GM12878 (cell line): ENCODE data around the gene CAMK2G. TPM values are rescaled to one million over a fixed set of nuclear protein-coding genes. Genes with fewer than 3 reads are reported as not detected.

ENCODE experiments used
- BHLHE40 ChIP-seq, 2 experiments: fragments of 450-650 bp in 1 of 2; IDR thresholded peaks; 2 replicates each; pipeline ENCODE4 v1.6.1; 2011 to 2017; ENCODE audit warnings: low read depth in 2 of 2, borderline replicate concordance in 1 of 2, improper control_type of control experiment in 1 of 2, low read length in 1 of 2, mild to moderate bottlenecking in 1 of 2
- CEBPB ChIP-seq, 2 experiments: fragments of 150-350 bp in 1 of 2; IDR thresholded peaks; 2 replicates each; pipeline ENCODE4 v1.6.1; 2012 to 2014; ENCODE audit warnings: low read depth in 2 of 2, low read length in 2 of 2, borderline replicate concordance in 1 of 2, inconsistent platforms in 1 of 2
- CHD1 ChIP-seq: IDR thresholded peaks from 2 replicates; pipeline ENCODE4 v1.6.1; 2012; ENCODE audit warnings: low read depth, low read length, improper control_type of control experiment
- GABPA ChIP-seq: IDR thresholded peaks from 2 replicates; pipeline ENCODE4 v1.6.1; 2014; ENCODE audit warnings: antibody characterized with exemption, low read depth, mild to moderate bottlenecking, inconsistent platforms
- HDAC6 ChIP-seq: fragments of 200-600 bp; sonication (generic); IDR thresholded peaks from one replicate; pipeline ENCODE4 v1.8.0; 2017; ENCODE audit warnings: antibody characterized with exemption; ENCODE audit not compliant: unreplicated experiment
- KAT2A ChIP-seq: conservative IDR thresholded peaks from 2 replicates; pipeline ENCODE4 v1.6.1; 2011; ENCODE audit warnings: low read depth, low read length; ENCODE audit not compliant: control insufficient read depth
- KDM1A ChIP-seq: fragments of 200-600 bp; sonication (generic); IDR thresholded peaks from 2 replicates; pipeline ENCODE4 v1.6.1; 2016; ENCODE audit warnings: borderline replicate concordance
- KLF5 ChIP-seq: fragments of 450-650 bp; IDR thresholded peaks from 2 replicates; pipeline ENCODE4 v1.6.1; 2014; ENCODE audit warnings: mild to moderate bottlenecking; ENCODE audit not compliant: partially characterized antibody
- LARP7 ChIP-seq: fragments of 450-650 bp; IDR thresholded peaks from 2 replicates; pipeline ENCODE4 v1.6.1; 2017; ENCODE audit warnings: mild to moderate bottlenecking
- MTA3 ChIP-seq: IDR thresholded peaks from 2 replicates; pipeline ENCODE4 v1.6.1; 2012; ENCODE audit warnings: low read length, inconsistent platforms, borderline replicate concordance
- NBN ChIP-seq: fragments of 450-650 bp; IDR thresholded peaks from 2 replicates; pipeline ENCODE4 v1.6.1; 2016
- NFXL1 ChIP-seq: fragments of 450-650 bp; IDR thresholded peaks from 2 replicates; pipeline ENCODE4 v1.6.1; 2017; ENCODE audit warnings: antibody characterized with exemption, mild to moderate bottlenecking, borderline replicate concordance
- RB1 ChIP-seq: fragments of 450-650 bp; formaldehyde crosslinking; IDR thresholded peaks from 2 replicates; pipeline ENCODE4 v1.6.1; 2017; ENCODE audit warnings: mild to moderate bottlenecking, borderline replicate concordance
- RBBP5 ChIP-seq: fragments of 200-600 bp; sonication (generic); conservative IDR thresholded peaks from 2 replicates; pipeline ENCODE4 v1.6.1; 2016
- TAF1 ChIP-seq: IDR thresholded peaks from 2 replicates; pipeline ENCODE4 v1.6.1; 2011; ENCODE audit warnings: mild to moderate bottlenecking, low read depth, low read length, borderline replicate concordance
- ZBED1 ChIP-seq: IDR thresholded peaks from 2 replicates; pipeline ENCODE4 v1.6.1; 2016; ENCODE audit warnings: borderline replicate concordance
- polyA plus RNA-seq, 11 experiments: library from polyadenylated mRNA; depleted of rRNA in 4 of 11; unstranded in 6 of 11; stranded (reverse) in 5 of 11; fragments of >200 nt; fragmentation: Nextera tagmentation in 4 of 11; fragmentation: Illumina TruSeq in 1 of 11; extraction: Ambion mirVana in 4 of 11; extraction: Trizol in 1 of 11; gene quantifications; 1 replicate in 1 of 11; 2 replicates in 10 of 11; pipeline versions ENCODE4 v1.2.1 to v1.2.3, GENCODE V29; 2011 to 2016; ENCODE audit warnings: inconsistent platforms in 2 of 11, missing spikeins in 2 of 11, low read depth in 1 of 11
- total RNA-seq, 4 experiments: library from RNA; depleted of rRNA in 3 of 4; stranded (reverse); fragments of >200 nt in 3 of 4; fragmentation: Illumina TruSeq in 1 of 4; extraction: Trizol in 1 of 4; gene quantifications; 2 replicates each; pipeline versions ENCODE4 v1.2.1 to v1.2.3, GENCODE V29; 2013 to 2021
- TF ChIP-seq, protein P1 (sequence below): fragments of 450-650 bp; IDR thresholded peaks from 2 replicates; pipeline ENCODE4 v1.6.1; 2017; ENCODE audit warnings: low read depth, mild to moderate bottlenecking, moderate library complexity
- TF ChIP-seq, protein P2 (sequence below): IDR thresholded peaks from 2 replicates; pipeline ENCODE4 v1.6.1; 2012; ENCODE audit warnings: low read depth, low read length, improper control_type of control experiment
- TF ChIP-seq, protein P3 (sequence below): fragments of 150-350 bp; IDR thresholded peaks from 2 replicates; pipeline ENCODE4 v1.6.1; 2016; ENCODE audit warnings: low read depth, low read length
- TF ChIP-seq, protein P4 (sequence below): fragments of 450-650 bp; formaldehyde crosslinking; IDR thresholded peaks from 2 replicates; pipeline ENCODE4 v1.4.0; 2020; ENCODE audit warnings: mild to moderate bottlenecking, moderate library complexity

CAMK2G gene
- total and polyA plus RNA-seq, 10 of the 15 experiments (the other 5 are each of a cell fraction or from before 2014, with no cell fraction given) = 5.5 to 24.3 (median 16.9) TPM

DNA sequence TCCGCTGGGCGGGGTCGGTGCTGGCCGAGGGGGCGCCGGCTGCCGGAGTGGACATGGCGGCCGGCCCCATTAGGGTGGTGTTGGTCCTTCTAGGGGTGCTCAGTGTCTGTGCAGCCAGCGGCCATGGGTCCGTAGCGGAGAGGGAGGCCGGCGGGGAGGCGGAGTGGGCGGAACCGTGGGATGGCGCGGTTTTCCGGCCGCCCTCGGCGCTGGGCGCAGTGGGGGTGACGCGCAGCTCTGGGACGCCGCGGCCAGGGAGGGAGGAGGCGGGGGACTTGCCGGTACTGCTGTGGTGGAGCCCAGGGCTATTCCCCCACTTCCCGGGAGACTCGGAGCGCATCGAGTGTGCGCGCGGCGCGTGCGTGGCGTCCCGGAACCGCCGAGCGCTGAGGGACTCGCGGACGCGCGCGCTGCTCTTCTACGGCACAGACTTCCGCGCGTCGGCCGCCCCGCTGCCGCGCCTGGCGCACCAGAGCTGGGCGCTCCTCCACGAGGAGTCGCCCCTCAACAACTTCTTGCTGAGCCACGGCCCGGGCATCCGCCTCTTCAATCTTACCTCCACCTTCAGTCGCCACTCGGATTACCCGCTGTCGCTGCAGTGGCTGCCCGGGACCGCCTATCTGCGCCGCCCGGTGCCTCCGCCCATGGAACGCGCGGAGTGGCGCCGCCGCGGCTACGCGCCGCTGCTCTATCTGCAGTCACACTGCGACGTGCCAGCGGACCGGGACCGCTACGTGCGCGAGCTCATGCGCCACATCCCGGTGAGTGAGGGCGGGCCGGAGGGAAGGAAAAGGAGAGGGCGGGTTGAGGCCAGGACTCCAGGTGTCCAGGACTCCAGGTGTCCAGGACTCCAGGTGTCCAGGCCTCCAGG is 101.8 kb downstream of the CAMK2G start (continued):
- TF ChIP-seq, protein P1, sequence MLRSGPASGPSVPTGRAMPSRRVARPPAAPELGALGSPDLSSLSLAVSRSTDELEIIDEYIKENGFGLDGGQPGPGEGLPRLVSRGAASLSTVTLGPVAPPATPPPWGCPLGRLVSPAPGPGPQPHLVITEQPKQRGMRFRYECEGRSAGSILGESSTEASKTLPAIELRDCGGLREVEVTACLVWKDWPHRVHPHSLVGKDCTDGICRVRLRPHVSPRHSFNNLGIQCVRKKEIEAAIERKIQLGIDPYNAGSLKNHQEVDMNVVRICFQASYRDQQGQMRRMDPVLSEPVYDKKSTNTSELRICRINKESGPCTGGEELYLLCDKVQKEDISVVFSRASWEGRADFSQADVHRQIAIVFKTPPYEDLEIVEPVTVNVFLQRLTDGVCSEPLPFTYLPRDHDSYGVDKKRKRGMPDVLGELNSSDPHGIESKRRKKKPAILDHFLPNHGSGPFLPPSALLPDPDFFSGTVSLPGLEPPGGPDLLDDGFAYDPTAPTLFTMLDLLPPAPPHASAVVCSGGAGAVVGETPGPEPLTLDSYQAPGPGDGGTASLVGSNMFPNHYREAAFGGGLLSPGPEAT = peak; percentile 35; the same call in 1 of the 2 replicates
- no peak for TF ChIP-seq CEBPB (IDR thresholded peaks at IDR 0.05; ENCODE audit: borderline replicate concordance in 1 of 2, low read depth in 2 of 2, low read length in 2 of 2)
- peak; percentile 85; the same call in 1 of the 2 replicates for TF ChIP-seq NBN
- TF ChIP-seq CHD1 = no peak
- TF ChIP-seq BHLHE40 (IDR thresholded peaks at IDR 0.05; ENCODE audit: borderline replicate concordance in 1 of 2, low read depth in 2 of 2, low read length in 1 of 2) = peak; percentile 58 to 70; a peak in 3 of 4 replicates
- TF ChIP-seq RBBP5 = no peak
- peak; percentile 54; the same call in 1 of the 2 replicates for TF ChIP-seq TAF1
- no peak for TF ChIP-seq GABPA
- TF ChIP-seq, protein P2, sequence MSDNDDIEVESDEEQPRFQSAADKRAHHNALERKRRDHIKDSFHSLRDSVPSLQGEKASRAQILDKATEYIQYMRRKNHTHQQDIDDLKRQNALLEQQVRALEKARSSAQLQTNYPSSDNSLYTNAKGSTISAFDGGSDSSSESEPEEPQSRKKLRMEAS = peak; percentile 59
- no peak for TF ChIP-seq KDM1A
- TF ChIP-seq RB1 = peak; percentile 67; the same call in 1 of the 2 replicates
- TF ChIP-seq LARP7 = peak; percentile 90
- TF ChIP-seq KLF5 = no peak
- peak; percentile 86; the same call in 1 of the 2 replicates for TF ChIP-seq ZBED1
- peak; percentile 86 for TF ChIP-seq HDAC6
- TF ChIP-seq, protein P3, sequence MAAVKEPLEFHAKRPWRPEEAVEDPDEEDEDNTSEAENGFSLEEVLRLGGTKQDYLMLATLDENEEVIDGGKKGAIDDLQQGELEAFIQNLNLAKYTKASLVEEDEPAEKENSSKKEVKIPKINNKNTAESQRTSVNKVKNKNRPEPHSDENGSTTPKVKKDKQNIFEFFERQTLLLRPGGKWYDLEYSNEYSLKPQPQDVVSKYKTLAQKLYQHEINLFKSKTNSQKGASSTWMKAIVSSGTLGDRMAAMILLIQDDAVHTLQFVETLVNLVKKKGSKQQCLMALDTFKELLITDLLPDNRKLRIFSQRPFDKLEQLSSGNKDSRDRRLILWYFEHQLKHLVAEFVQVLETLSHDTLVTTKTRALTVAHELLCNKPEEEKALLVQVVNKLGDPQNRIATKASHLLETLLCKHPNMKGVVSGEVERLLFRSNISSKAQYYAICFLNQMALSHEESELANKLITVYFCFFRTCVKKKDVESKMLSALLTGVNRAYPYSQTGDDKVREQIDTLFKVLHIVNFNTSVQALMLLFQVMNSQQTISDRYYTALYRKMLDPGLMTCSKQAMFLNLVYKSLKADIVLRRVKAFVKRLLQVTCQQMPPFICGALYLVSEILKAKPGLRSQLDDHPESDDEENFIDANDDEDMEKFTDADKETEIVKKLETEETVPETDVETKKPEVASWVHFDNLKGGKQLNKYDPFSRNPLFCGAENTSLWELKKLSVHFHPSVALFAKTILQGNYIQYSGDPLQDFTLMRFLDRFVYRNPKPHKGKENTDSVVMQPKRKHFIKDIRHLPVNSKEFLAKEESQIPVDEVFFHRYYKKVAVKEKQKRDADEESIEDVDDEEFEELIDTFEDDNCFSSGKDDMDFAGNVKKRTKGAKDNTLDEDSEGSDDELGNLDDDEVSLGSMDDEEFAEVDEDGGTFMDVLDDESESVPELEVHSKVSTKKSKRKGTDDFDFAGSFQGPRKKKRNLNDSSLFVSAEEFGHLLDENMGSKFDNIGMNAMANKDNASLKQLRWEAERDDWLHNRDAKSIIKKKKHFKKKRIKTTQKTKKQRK = no peak
- TF ChIP-seq NFXL1 = no peak
- TF ChIP-seq, protein P4, sequence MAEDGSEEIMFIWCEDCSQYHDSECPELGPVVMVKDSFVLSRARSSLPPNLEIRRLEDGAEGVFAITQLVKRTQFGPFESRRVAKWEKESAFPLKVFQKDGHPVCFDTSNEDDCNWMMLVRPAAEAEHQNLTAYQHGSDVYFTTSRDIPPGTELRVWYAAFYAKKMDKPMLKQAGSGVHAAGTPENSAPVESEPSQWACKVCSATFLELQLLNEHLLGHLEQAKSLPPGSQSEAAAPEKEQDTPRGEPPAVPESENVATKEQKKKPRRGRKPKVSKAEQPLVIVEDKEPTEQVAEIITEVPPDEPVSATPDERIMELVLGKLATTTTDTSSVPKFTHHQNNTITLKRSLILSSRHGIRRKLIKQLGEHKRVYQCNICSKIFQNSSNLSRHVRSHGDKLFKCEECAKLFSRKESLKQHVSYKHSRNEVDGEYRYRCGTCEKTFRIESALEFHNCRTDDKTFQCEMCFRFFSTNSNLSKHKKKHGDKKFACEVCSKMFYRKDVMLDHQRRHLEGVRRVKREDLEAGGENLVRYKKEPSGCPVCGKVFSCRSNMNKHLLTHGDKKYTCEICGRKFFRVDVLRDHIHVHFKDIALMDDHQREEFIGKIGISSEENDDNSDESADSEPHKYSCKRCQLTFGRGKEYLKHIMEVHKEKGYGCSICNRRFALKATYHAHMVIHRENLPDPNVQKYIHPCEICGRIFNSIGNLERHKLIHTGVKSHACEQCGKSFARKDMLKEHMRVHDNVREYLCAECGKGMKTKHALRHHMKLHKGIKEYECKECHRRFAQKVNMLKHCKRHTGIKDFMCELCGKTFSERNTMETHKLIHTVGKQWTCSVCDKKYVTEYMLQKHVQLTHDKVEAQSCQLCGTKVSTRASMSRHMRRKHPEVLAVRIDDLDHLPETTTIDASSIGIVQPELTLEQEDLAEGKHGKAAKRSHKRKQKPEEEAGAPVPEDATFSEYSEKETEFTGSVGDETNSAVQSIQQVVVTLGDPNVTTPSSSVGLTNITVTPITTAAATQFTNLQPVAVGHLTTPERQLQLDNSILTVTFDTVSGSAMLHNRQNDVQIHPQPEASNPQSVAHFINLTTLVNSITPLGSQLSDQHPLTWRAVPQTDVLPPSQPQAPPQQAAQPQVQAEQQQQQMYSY (CRISPR knock-in tag) = no peak
- no peak for TF ChIP-seq KAT2A
- peak; percentile 92; the same call in 1 of the 2 replicates for TF ChIP-seq MTA3
